GM18499 (cell line): ENCODE data around the gene AHCYL2.

ENCODE experiments used
- ATAC-seq: cut with Tn5 transposase; IDR thresholded peaks from one replicate; pipeline ENCODE4 v1.9.1; 2021; ENCODE audit warnings: moderate number of reproducible peaks; ENCODE audit not compliant: insufficient read depth, unreplicated experiment

The AHCYL2 gene

DNA sequence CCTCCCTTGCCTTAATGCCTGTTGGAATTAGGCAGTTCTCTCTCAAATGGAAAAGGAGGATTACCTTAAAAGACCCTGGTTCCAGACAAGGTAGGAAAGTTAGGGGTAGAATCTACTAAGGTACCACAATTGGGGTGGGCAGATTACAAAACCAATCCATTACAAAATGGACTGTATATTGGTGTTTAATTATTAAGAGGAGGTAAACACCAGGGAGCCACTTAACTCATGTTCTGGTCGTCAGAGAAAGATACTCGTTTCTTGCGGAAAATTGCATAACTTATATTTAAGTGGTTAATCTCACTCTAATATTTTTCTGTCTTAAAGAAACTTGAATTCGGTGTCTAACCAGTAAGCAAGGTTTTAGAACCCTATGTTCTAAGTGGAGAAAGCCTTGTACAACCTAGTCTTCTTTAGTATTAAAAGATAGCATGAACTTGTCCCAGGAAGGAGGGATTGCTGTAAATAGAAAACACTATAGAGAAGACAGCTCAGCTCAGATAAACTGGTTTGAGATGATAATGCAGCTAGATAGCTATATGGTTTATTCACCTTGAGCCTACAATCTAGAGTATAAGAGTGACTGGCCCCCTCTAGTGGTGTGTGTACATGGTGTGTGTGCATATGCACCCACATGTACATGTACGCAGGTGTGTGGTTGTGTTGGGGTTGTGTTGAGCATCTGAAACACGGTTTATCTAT, 151.4 kb downstream of the AHCYL2 start:
- ATAC-seq = no peak

DNA sequence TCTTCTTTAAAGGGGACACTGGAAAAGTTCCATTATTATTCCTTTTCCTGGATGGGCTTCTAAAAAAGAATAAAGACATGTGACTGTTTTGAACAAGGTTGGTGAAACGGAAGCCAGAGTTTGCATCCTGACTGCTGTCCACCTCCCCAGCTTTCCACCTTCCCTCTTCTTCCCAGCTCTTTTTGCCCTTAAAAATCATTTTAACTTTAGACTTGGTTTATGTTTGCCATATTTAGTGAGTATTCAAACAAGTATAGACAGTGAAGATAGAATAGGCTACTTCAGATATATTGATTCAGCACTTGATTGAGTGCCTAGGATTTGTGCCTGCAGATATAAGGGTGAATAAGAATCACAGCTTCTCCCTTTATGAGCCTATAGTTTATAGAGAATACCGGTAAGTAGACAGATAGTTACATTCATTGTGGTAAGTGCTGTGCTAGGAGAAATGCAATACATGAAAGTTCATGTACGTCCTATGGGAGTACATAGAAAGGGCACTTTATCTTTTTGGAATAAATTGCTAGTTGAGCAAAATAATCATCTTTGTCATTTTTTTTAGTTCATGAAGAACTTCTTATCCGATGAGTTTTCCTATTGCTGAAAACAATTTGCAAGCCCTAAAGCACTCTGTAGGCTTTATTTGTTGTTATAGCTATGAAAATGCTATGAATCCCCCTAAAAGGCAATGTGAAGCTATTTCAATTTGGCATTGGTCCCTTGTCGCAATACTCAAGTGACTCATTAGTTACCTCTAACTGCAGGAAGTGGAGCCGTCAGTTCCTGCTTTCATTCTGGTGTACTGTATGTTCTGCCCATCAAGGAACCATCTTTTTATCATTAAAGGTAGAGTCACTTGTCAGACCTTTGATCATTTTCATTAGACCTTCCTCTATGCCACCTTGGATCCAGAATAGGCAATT, 152.2 kb downstream of the AHCYL2 start:
- no peak for ATAC-seq

DNA sequence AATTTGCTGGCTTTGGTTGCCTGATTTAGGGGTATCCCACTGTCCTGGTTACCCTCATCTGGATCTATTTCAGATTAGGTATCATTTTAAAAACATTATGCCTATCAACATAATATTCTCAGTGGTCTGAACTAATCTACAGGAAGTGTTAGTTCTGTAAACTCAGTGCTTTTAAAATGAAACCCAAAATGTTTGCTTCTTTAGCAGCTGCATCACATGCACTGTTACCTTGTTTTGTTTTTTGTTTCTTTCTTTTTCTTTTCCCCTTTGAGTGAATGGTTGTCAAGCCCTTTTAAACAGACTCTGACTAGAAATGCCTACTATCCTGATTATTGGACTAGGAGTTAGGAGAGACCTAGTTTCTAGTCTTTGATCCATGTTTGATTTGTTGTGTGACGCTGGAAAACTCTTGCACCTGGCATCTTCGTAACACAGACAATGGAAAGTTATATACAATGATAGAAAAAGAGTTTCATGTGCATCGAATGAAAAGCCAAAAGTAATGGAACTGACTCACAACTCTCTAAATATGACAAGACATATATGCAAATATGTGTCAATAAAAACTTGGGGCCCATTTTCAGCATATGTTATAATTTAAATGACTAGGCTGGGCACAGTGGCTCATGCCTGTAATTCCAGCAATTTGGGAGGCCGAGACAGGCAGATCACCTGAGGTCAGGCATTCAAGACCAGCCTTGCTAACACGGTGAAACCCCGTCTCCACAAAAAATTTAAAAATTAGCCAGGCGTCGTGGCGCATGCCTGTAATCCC, 157.1 kb downstream of the AHCYL2 start:
- ATAC-seq = no peak

DNA sequence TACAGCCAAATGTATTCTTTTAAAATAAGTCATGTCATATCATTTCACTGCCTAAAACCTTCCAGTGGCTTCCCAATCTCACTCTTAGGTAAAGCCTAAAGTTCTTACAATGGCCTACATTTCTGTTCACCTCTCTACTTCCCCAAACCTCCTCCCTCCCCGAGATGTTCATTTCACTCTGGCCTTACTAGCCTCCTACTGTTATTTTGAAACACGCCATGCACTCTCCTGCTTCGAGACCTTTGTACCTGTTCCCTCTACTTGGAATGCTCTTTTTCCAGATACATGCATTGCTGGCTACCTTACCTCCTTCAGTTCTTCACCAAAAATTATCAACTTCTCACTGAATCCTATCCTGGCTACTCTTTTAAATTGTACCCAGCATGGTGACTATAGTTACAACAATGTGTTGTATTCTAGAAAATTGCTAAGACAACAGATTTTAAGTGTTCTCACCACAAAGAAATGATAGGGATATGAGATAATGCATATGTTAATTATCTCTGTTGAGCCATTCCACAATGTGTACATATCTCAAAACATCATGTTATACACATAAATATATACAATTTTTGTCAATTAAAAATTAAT, 158.8 kb downstream of the AHCYL2 start:
- ATAC-seq = no peak

DNA sequence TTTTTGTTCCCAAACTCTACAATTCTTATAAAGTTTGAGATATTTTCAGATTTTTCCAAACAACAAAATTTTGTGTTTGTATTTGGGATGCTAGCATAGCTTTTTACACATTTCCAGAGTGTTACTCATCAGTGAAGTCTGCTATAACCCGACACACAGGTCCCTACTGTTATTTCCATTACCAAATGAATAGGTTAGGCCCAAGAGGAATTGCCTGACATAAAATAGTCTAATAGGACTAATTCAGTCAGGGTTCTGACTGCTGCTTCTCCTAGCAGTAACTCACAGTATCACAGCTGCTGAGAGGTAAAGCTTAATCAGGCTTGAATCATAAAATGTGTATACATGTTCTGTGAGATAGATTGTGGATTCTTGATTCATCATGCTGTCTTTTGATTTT, 160.3 kb downstream of the AHCYL2 start:
- no peak for ATAC-seq

DNA sequence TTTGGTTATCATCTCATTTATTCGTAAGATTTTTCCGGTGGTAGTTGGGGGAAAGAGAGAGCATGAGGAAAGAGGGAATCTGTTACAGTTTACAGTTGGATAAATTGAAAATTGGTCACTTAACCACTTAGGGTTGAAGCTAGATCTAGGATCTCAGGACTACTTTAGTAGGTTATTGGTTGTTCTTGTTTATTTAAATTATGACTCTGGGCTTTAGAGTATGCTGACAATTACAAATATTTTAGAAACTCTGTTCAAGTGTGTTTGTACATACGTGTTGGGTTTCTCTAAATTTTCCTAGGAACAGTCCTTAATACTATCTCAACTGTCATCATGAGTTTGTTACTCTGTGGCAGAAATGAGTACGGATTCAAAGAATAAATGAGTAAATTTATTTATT, 160.8 kb downstream of the AHCYL2 start:
- ATAC-seq = no peak

DNA sequence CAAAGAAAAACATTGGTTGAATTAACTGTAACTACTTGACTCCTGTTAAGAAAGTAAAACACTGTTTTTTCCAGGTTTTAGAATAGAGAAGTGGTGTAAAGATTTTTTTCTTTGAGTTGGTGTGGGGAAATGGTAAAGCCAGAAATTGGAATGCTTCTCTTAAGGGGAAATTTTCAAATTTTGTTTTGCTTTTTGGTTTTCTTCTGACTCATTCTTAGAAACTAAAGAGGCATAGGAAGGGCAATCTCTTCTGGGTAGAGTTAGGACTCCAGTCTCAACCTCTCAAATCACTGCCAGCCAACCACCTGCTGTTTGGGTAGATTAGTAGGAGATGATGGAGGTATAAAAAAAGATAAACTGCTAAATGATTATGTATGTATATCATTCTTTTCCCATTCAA, 161.7 kb downstream of the AHCYL2 start:
- no peak for ATAC-seq

DNA sequence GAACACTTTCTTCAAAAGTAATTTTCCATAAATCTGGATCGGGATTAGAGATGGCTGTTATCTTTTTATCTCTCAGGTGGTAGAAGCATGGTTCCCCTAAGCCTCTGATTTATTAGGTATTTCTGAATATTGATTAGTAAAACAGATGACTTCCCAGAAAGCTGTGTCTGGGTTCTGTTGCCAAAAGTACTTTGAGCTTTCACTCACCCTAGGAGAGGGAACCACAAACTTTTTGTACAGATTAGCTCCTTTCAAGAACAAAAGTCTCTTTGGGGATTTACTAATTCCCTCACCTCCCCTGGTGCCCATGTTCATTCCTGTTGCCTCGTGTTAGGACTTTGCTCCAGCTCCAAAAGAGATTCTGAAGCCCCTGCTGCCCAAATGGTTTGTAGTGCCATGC, 162.7 kb downstream of the AHCYL2 start:
- ATAC-seq = no peak

DNA sequence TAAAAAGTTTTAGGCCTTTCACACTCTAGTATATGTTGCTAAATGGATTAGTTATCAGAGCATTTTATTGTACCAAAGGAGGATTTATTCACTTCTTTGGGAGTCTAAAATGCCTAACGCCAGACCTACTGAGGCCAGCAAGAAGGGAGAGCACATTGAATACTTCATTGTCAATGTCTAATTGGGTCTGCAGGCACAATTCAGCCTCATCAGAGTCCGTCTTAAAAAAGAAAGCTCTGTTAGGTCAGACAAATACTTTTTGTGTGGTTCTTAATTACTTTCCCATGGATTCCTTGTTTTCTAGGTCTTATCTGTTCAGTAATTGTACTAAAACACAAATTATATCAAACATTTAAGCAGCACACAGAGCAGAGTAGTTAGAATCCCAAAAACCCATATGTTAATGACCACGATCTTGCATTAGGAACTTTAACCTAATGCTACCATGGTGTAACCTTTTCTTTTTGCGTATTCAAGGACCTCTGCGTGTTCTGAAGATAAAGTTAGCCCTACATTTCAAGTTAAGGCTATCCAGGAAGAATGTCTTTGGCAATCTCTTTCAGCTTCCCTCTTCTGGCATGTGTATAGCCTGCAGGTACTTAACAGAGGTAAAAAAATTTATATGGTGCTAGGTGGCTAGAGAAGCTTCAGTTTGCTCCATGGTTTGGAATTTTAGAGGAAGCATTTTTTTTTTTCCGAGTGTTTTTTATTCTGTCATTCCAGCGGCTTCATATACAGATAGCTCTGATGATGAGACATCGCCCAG, 163.7 kb downstream of the AHCYL2 start:
- no peak for ATAC-seq

DNA sequence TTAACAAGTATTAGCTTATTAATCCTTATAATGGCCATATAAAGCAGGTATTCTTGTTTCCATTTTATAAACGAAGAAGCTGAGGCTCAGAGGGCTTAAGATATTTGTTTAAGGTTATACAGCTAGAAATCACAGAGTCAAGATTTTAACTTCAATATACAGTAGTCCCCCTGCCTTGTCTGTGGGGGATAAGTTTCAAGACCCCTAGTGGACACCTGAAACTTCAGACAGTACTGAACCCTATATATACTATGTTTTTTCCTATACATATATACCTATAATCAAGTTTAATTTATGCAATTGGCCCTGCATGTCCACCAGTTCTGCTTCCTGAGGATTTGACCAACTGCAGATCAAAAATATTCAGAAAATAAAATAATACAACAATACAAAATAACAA, 165.0 kb downstream of the AHCYL2 start:
- no peak for ATAC-seq

DNA sequence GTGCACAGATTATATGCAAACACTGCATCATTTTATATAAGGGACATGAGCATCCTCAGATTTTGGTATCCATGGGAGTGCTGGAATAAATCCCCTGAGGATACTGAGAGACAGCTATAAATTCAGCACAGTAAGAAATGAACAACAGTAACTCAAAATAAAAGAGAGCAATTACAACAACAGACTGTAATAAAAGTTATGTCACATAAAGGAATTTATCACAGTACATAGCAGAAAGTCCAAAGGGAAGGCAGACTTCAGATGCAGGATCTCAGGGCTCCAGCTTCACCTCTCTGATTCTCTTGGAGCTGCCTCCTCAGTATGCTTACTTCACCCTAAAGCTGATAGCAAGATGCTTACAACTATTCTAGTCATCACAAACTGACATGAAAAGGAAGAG, 165.5 kb downstream of the AHCYL2 start:
- ATAC-seq = no peak

DNA sequence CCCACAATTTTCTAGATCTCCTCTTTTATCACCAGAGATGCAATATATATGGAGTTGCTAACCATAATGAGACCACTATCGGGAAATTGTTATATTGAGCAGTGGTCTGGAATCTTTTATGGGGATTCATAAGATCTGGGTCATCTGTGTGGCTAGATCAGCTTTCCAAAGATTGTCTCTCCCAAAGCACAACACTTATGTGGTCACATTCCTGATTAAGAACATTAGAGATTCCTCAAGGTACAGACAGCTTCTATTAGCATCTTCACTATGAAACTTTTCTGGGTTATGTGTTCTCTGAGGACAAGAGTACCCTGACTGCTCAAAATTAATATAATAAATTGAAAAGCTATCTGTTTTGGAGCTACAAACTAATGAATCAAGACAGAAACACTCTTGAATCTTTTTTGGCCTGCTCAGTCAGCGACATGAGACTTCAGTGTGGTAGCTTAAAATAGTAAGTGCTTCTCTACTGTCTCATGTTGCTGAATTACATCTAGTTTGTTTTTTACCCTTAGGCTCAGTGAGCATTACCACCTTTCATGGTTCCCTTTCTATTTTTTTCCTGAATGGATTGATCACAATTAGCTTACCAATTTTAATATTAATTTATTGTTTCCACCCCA, 166.8 kb downstream of the AHCYL2 start:
- ATAC-seq = no peak

DNA sequence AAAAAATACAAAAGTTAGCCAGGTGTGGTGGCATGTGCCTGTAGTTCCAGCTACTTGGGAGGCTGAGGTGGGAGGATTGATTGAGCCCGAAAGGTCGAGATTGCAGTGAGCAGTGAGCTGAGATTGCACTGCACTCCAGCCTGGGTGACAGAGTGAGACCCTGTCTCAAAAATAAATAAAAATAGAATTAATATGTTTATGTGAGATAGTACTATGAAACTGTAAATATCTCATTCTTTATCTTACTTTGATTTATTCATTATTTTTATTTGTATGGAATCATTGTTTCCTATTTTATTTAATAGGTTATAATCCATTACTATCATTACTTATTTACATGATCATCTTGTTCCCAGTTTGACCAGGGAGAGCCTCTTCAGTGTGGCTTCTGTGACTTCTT, 168.4 kb downstream of the AHCYL2 start:
- no peak for ATAC-seq

DNA sequence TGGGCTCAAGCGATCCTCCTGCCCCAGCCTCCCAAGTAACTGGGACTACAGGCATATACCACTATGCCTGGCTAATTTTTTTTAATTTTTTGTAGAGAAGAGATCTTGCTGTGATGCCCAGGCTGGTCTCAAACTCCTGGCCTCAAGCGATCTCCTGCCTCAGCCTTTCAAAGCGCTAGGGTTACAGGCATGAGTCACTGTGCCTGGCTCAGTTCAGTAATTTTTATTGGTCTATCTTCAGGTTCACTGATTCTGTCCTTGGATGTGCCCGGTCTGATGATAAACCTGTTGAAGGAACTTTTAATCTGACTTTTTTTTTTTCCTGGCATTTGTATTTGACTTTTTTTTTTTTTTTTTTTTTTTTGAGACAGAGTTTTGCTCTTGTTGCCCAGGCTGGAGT, 169.3 kb downstream of the AHCYL2 start:
- ATAC-seq = no peak

DNA sequence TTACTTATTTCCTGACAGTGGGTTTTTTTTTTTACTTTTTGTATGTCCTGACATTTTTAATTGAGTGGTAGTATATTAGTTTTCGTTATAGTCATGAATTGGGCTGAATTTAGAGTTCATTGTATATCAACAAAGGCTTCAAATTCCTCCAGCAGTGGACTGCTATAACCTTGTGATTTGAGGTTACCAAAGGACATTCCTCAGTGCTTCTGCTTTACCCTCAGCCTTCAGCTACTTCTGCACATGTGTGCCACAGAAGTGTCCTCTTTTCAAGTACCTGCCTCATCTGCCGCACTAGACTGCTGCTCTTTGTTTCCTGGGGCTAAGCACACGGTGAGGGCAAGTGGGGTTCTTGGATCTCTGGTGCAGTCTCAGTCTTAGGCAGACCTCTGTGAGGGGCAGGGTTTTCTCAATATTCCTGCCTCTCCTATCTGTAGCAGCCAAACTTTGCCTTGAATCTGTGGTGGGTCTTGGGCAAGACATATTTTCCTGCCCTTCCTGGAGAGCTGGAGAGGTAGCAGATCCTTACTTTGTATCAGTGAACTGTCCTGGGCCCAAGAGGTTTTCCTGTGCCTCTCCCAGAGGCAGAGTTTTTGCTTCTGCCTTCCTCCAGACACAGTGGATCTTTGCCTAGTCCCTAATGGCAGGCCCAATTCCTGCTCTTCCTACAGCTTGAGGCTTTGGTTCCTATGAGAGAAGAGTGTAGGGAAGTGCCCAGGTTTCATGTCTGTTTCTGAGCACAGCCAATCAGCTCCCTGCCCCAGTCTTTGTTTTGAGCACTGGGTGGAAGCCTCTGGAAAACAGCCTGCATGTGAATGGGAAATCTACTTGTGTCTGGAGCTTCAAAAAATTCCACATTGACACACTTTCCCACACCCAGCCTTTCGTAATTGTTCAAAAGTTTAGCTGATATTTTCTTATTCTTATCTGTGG, 170.4 kb downstream of the AHCYL2 start:
- ATAC-seq = no peak

DNA sequence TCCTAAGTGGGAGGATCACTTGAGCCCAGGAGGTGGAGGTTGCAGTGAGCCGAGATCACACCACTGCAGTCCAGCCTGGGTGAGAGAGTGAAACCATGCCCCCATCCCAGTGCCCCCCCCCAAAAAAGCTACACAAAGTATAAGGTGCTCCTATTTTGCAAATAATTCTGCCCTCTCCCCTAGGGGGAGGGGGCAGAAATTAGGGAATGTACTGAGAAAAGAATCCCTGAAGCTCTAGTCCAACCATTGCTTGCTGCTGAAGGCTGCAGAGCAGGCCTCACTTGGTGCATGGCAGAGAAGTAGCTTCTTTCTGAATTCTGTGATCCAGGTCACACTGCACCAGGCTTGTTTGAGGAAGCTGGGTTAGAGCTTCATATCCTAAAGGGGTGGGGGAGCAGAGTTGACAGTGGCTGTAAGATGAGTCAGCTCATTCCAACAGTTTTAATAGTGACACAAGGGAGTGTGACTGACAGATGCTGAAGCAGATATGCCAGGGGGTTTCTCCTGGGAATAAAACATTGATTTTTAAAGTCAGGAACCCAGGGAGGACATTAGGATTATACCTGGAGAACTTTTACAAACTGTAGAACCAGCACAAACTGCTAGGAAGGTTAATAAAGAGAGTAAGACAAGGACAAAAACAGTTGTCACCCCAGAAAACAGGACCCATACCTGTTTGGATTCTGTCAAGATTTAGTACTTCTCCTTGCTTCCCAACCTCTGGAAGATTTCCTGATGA, 176.6 kb downstream of the AHCYL2 start:
- ATAC-seq = no peak

DNA sequence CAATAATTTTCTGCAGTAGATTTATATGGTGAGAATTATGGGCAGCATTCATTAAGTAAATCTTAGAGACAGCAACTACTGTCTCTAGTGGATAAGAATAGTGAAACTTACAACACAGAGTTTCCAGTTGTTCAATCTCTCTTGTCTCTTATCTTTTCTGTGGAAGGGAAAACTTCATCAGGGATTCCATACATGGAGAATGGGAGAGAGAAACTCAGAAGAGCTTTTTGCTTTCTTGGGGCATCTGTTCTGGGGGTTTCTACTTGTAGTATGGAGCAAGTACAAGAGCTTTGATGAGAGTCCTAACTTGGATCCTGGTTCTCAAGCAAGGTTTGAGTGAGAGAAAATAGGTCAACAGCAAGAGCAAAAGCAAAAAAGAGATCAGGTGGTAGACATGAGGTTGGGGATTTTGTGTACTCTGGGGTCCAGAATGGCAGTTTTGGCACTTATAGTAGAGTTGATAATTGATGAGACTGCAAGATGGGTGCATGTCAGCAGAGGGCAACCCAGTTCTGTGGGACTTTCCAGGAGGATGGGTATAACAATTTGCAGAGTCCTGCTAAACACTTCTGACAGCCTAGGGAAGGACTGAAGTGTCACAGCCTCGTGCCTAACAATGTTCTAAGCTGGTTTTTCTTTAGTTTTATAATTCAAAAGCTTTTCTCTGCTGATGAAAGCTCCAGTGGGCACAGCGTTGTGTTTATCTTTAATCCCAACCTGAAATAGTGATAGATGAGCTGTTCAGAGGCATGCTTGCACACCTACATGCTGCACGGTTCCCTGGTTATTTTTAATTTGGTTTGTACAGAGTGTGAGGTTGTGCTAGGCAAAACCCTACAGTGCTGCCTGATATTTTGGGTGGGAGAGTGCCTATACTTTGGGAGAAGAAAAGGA, 177.4 kb downstream of the AHCYL2 start:
- ATAC-seq = no peak
